LNCAP (cell line): ENCODE data around the gene GRIK2.

Source experiments
- TF ChIP-seq, protein P1 (sequence below): fragments of 450-650 bp; IDR thresholded peaks from 2 replicates; pipeline ENCODE4 v1.5.1; 2017; ENCODE audit warnings: mild to moderate bottlenecking

Gene GRIK2

DNA sequence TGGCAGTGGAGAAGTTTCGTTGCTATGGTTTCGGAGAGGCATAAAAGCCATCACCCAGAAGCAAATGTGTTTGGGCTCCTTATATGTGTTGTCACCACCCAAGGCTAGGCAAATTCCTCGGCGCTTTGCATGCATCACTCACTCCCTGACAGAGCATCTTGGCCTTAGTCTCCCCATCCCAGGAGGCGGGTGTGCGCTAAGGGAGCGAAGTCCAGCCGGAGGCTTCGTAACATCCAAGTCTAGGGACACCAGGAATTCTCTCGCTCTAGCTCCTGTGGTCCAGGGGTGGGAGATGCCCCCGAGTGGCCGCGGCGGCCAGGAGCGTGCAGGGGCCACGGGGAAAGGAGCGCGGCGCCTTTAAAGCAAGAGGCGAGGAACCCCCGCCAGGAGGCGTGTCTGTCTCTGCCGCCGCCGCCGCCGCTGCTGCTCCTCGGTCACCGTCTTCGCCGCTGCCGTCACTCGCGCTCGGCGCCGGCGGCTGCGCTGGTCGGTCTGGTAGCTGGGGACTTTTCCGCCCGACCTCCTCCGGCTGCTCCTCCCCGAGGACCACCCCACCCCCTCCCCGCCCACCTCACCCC is at the start of gene GRIK2:
Gene GRIK2 (plus strand): TSS at position 458 of the 578 bp plus-strand sequence.
- TF ChIP-seq, protein P1, sequence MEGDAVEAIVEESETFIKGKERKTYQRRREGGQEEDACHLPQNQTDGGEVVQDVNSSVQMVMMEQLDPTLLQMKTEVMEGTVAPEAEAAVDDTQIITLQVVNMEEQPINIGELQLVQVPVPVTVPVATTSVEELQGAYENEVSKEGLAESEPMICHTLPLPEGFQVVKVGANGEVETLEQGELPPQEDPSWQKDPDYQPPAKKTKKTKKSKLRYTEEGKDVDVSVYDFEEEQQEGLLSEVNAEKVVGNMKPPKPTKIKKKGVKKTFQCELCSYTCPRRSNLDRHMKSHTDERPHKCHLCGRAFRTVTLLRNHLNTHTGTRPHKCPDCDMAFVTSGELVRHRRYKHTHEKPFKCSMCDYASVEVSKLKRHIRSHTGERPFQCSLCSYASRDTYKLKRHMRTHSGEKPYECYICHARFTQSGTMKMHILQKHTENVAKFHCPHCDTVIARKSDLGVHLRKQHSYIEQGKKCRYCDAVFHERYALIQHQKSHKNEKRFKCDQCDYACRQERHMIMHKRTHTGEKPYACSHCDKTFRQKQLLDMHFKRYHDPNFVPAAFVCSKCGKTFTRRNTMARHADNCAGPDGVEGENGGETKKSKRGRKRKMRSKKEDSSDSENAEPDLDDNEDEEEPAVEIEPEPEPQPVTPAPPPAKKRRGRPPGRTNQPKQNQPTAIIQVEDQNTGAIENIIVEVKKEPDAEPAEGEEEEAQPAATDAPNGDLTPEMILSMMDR: peak; percentile 34; the same call in 1 of the 2 replicates

DNA sequence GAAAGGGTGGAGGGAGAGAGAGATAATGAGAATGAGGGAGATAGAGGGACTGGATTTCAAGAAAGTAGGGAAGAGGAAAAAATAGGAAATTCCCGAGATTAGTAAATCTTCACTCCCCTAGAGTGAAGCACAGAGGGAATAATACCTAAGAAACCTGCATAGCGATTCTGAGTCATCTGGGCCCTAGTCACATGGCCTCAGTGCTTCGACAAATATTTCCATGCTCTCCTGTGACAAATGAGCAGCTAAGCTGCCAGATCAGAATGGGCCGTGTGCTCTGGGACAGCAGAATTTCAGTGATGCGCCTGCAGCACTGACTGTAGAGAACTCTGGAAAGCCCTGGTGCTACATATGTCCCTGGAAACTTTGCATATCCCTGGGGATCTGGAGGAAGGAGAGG is 48.6 kb upstream of the GRIK2 start:
- TF ChIP-seq, protein P1: no peak

DNA sequence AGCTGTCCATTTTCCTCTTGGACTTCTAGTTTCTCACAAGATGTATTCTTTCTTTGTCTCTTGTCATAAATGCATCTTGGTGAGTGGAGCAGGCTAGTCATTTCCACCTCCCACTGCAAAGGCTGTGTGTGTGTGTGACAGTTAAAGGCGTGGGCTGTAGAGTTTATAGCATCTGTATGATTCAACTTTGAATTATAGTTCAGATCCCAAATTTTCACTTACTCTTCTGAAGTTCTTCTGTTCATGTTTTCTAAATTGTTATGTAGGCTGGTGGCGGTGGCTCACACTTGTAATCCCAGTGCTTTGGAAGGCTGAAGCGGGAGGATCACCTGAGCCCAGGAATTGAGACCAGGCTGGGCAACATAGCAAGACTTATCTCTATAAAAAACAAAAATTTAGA is 44.7 kb upstream of the GRIK2 start:
- TF ChIP-seq, protein P1: no peak

DNA sequence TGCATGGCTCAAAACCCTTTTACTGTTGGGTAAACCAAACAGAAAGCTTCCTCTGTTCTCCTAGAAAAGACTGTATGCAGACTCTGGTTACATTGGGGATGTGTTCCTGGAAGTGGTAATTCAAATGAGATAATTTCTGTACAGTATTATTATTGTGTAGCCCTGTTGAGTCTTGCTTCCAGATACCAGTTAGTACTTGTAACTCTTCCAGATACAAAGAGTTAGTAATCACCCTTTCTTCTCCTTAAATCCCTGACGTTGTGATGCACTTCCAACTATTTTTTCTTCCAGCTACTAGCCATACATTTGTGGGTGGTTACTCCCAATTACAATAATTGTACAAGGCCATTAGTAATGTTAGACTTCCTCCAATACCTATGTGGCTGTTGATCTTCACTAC is 42.3 kb upstream of the GRIK2 start:
- TF ChIP-seq, protein P1: no peak

DNA sequence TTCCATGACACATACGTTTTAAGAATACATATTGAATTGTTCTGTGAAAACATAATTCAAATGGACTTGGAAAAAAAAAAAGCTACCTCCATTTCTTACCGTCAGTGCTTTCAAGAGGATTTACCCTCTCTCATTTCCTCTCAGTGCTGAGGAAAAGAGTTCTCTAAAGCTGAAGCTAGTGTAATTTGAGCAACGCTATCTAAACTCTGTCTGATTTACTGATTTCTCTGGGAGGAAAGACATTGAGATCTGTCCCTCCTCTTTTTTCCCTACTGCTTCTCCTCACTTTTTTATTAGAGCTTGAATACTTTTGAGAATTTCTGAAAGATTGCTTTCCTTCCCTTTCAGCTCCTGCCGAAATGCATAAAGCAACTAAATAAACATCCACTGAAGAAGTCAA is 41.2 kb upstream of the GRIK2 start:
- TF ChIP-seq, protein P1: no peak

DNA sequence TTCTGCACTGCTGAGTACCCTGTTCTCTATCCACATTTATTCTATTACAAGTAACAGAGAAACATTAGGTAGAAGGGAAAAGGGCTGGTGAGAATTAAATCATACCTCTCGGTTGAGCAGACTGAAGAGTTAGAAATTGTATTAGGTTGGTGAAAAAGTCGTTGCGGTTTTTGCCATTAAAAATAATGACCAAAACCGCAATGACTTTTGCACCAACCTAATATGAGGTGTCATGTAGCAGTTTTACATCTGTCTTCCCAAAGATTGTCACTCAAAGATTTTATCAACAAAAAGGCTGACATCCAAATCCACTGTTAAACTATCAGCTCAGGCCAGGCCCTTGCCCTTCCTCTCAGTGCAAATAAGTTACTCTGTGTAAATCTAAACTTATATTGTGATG is 28.3 kb upstream of the GRIK2 start:
- TF ChIP-seq, protein P1: no peak

DNA sequence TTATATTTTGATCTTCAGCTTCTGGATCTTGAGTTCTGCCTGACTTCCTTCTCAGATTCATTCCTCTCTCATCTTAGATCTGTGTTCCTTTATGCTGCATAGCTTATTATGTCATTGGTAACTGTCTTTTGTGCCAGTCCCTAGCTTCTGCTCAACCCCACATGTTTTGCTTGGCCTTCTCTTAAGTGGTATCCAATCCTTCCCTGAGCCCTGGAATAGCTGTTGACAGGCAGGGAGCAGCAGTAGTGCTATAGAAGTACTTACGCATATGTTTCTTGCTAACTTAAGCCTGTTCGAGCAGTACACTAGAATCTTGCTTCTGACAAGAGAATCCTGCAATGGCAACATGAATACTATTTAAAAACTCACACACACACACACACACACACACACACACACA is 13.6 kb upstream of the GRIK2 start:
- TF ChIP-seq, protein P1: no peak
